Small intestine (tissue), 7 donors: ENCODE results near the gene NCOA7. TPM values are rescaled to one million over a fixed set of nuclear protein-coding genes. Genes with fewer than 3 reads are reported as not detected.
"Not testable (repeated sequence)": the region's sequence is repeated elsewhere in the genome, so short reads cannot be mapped to it uniquely, and the experiment has no call there.

Experiments
- DNase-seq, 2 donors: peaks; one replicate each; pipeline versions ENCODE4 v3.0.0 to v3.0.0-alpha.2; 2013
- FAIRE-seq: peaks from 2 replicates; lab custom pipeline; 2012; peaks lifted over from hg19 to GRCh38; lab: Jason Lieb, UNC
- H3K27ac ChIP-seq, 3 donors: one replicate each; pipeline ENCODE4 v1.5.1; 2013; ENCODE audit warnings: low read length in 2 of 3, mild to moderate bottlenecking in 2 of 3, control low read depth in 1 of 3, inconsistent platforms in 1 of 3, low read depth in 1 of 3, moderate library complexity in 1 of 3
- H3K27me3 ChIP-seq, 3 donors: one replicate each; pipeline ENCODE4 v1.6.1; 2013; ENCODE audit warnings: low read length in 3 of 3, inconsistent platforms in 1 of 3; ENCODE audit not compliant: control insufficient read depth in 3 of 3, insufficient read depth in 3 of 3
- H3K36me3 ChIP-seq, 3 donors: one replicate each; pipeline ENCODE4 v1.6.1; 2013; ENCODE audit warnings: low read length in 3 of 3, inconsistent platforms in 1 of 3, low read depth in 1 of 3, mild to moderate bottlenecking in 1 of 3, moderate library complexity in 1 of 3; ENCODE audit not compliant: control insufficient read depth in 3 of 3, insufficient read depth in 2 of 3
- H3K4me1 ChIP-seq, 3 donors: one replicate each; pipeline ENCODE4 v1.6.1; 2013; ENCODE audit warnings: low read length in 2 of 3, inconsistent platforms in 1 of 3, low read depth in 1 of 3, mild to moderate bottlenecking in 1 of 3, moderate library complexity in 1 of 3; ENCODE audit not compliant: control insufficient read depth in 3 of 3, insufficient read depth in 2 of 3
- H3K4me3 ChIP-seq, 3 donors: one replicate each; pipeline ENCODE4 v1.5.1; 2013; ENCODE audit warnings: low read length in 3 of 3, control low read depth in 1 of 3, inconsistent platforms in 1 of 3, low read depth in 1 of 3, mild to moderate bottlenecking in 1 of 3, moderate library complexity in 1 of 3
- H3K9me3 ChIP-seq, 2 donors: one replicate each; pipeline ENCODE4 v1.6.1; 2013; ENCODE audit warnings: low read depth in 1 of 2, low read length in 1 of 2; ENCODE audit not compliant: control insufficient read depth in 2 of 2, insufficient read depth in 1 of 2
- WGBS, 3 donors: extraction: QIAGEN DNeasy Blood & Tissue Kit; methylation state at CpG; one replicate each; pipeline ENCODE4 v1.1.7; 2013; 5-methylcytosine and 5-hydroxymethylcytosine counted together
- polyA plus RNA-seq, 4 donors: library from polyadenylated mRNA; stranded (reverse) in 3 of 4; unstranded in 1 of 4; fragments of 200-250 nt in 3 of 4; fragments of 120-200 nt in 1 of 4; gene quantifications; one replicate each; pipeline versions ENCODE4 v1.2.1 to v1.2.3, GENCODE V29; 2013
- donor health status: healthy with polysubstance abuse.
- donor health status: control.
- donor health status: control.
- donor health status: Bipolar disorder and iron deficiency.
- donor health status: healthy.

Gene NCOA7
- polyA plus RNA-seq, 4 donors, result 10.7 to 51.0 (median 26.8) TPM

DNA sequence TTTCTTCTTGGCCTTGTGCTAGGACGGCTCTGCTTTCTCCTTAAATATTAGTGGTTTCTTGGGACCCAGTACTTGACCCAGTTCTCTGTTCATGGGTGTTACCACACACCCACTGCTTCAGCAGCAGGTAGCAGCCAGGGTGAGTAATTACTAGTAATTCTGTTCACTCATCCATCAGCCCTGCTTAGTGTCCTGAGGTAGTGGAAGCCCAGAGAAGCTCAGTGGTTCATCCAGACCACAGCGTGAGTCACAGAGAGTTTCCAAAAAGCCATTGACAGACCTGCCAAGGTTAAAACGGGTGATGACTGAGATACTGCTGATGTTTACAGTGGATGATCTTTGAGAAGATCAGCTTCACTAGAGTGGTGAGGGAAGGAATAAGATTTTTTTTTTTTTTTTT, 114.1 kb downstream of the NCOA7 start:
- Histone ChIP-seq H3K27ac (no peak overlapping the region), H3K4me1 (peaks cover 0 to 7% (median 0%) of the 10 kb centered on the region in 3 donors), H3K4me3 (no peak overlapping the region), H3K27me3 (no peaks in the 10 kb centered on the region), H3K9me3 (peaks cover 0 to 8% of the 10 kb centered on the region in 2 donors), H3K36me3 (peaks cover 0 to 30% (median 2%) of the 10 kb centered on the region in 3 donors)
- FAIRE-seq, result no peak
- no peak for DNase-seq
- 74 to 87% (median 79%) methylated on average over 3 of the region's 3 CpGs for WGBS, 3 donors

DNA sequence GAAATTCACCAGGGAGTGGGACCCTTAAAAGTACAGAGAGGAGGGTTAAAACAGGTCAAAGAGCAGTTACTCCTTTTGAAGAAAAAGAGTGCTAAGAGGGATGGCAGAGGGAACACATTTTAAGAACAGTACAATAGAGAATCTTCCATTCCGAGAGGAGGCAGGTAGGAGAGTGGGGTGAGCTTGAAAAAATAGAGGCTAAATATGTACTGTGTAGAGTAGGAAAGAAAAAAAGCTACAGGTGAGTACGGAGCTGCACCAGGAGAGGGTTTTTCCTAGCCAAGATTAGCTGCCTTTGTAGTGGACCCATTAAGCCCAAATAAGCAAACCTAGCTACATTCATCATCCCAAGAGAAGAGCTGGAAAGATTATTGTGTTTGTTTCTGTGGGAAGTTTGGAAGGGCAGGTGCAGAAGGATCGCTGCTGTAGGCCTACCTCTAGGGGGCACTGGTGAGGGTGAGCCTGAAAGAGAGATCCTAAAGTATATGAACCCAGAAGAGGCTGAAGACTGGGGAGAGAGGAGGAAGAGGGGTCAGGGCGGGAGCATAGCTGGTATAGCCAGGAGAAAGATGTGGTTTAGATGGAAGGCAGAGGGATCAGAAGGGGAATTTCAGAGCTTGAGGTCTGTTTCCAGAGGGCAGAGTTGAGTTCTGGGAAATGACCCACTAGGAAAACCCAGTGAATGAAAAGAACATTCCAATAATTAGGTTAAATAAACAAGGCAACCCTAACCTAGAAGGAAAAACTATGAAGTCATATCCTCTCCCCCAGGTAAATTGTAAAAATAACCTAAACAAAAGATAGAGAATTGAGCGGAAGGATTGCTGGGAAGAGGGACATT, 115.6 kb downstream of the NCOA7 start:
- no peak overlapping the region for H3K27ac ChIP-seq
- H3K4me1 ChIP-seq, result peaks cover 0 to 10% (median 0%) of the 10 kb centered on the region in 3 donors
- 67 to 74% (median 67%) methylated on average over 5 of the region's 5 CpGs for WGBS, 3 donors
- H3K27me3 ChIP-seq, result no peaks in the 10 kb centered on the region
- peaks cover 0 to 28% (median 2%) of the 10 kb centered on the region in 3 donors for H3K36me3 ChIP-seq
- DNase-seq, result peak; percentile 58 to 61
- H3K4me3 ChIP-seq, result no peak overlapping the region
- FAIRE-seq, result no peak
- H3K9me3 ChIP-seq, result peaks cover 0 to 6% of the 10 kb centered on the region in 2 donors

DNA sequence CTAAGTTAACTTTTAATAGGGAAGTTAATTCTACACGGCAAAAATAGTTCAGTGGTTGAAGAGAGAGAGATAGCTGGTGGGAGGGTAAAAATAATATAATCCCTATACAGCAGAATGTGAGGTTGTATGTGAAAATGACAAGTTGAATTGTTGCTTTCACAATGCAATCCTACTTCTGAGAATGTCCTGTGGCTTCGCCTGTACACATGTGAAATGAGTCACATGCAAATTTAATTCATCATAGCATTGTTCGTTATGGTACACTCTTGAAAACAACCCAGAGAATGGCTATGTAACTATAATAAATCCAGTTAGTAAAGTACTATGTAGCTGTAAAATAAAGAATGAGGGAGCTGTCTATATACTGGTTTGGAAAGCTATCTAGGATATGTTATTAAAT, 119.8 kb downstream of the NCOA7 start:
- H3K27ac ChIP-seq, result peak overlapping the region in 2 of 3 donors; percentile 20 to 87
- no peak for FAIRE-seq
- WGBS, 3 donors, result 31 to 44% (median 36%) methylated on average over 3 of the region's 3 CpGs

GRCh38 chr6:125911051-125911451, 120.3 kb downstream of the NCOA7 start:
- Histone ChIP-seq H3K4me1 (peaks cover 4 to 40% (median 9%) of the 10 kb centered on the region in 3 donors), H3K36me3 (peaks cover 0 to 11% (median 0%) of the 10 kb centered on the region in 3 donors), H3K27ac (peak overlapping the region in 2 of 3 donors; percentile 24 to 87)
- WGBS, 3 donors, result 21 to 54% (median 34%) methylated on average over 4 of the region's 4 CpGs
- not testable (repeated sequence) for H3K9me3 ChIP-seq, FAIRE-seq, H3K4me3 ChIP-seq, H3K27me3 ChIP-seq
- peak; percentile 71 to 77 for DNase-seq

More for the DNA sequence above, 119.8 kb downstream of the NCOA7 start:
- Histone ChIP-seq H3K27me3 (no peaks in the 10 kb centered on the region), H3K36me3 (peaks cover 0 to 8% (median 0%) of the 10 kb centered on the region in 3 donors), H3K4me1 (peaks cover 4 to 40% (median 9%) of the 10 kb centered on the region in 3 donors), H3K9me3 (no peaks in the 10 kb centered on the region), H3K4me3 (no peak overlapping the region)
- DNase-seq, result peak; percentile 33 to 56

DNA sequence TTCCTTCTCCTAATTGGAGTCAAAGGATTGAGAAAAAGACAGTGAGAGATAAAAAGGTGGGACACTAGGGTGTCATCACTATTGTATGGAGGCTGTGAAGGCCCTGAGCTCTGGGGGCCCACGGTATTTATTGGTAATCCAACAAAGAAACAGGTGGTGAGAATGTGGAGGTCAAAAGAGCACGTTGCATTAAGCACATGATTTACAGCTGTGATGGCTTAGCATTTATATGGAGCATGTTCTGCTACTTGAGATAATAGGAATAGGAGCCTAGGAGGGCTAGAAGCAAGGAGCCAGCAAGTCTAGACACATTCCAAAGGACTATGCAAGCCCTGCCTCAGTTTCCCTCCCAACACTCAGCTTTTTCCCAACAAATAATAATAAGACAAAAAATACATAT, 121.7 kb downstream of the NCOA7 start:
- not testable (repeated sequence) for FAIRE-seq, H3K4me3 ChIP-seq, H3K9me3 ChIP-seq, DNase-seq, H3K27me3 ChIP-seq
- Histone ChIP-seq H3K36me3 (peaks cover 4 to 14% (median 5%) of the 10 kb centered on the region in 3 donors), H3K27ac (peak overlapping the region in 1 of 3 donors; percentile 87), H3K4me1 (peaks cover 4 to 43% (median 9%) of the 10 kb centered on the region in 3 donors)
- 16 to 55% (median 39%) methylated on average over 2 of the region's 2 CpGs for WGBS, 3 donors

DNA sequence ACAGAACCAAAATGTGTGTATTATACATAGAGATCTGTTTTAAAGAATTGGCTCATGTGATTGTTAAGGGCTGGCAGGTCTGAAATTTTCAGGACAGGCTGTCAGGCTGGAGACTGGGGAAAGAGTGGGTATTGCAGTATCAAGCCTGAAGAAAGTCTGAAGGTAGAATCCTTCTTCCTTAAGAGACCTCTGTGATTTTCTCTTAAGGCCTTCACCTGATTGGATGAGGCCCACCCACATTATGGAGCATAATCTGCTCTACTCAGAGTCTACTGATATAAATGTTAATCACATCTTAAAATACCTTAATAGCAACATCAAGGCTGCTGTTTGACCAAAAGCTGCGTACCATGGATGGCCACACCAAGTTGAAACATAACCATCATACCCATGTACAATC, 122.4 kb downstream of the NCOA7 start:
- DNase-seq, result no peak
- no peak for FAIRE-seq
- H3K4me1 ChIP-seq, result peaks cover 4 to 44% (median 9%) of the 10 kb centered on the region in 3 donors
- H3K9me3 ChIP-seq, result no peaks in the 10 kb centered on the region
- H3K4me3 ChIP-seq, result no peak overlapping the region
- WGBS, 3 donors, result 90 to 100% (median 96%) methylated on average over 1 of the region's 1 CpG
- H3K27me3 ChIP-seq, result no peaks in the 10 kb centered on the region
- peaks cover 4 to 16% (median 5%) of the 10 kb centered on the region in 3 donors for H3K36me3 ChIP-seq
- peak overlapping the region in 1 of 3 donors; percentile 87 for H3K27ac ChIP-seq

GRCh38 chr6:125913864-125914351, 123.1 kb downstream of the NCOA7 start:
- Histone ChIP-seq H3K27me3 (no peaks in the 10 kb centered on the region), H3K4me3 (no peak overlapping the region), H3K27ac (peak overlapping the region in 2 of 3 donors; percentile 48 to 87), H3K4me1 (peaks cover 4 to 51% (median 9%) of the 10 kb centered on the region in 3 donors), H3K36me3 (peaks cover 4 to 18% (median 5%) of the 10 kb centered on the region in 3 donors), H3K9me3 (no peaks in the 10 kb centered on the region)
- FAIRE-seq (peak; percentile 94), DNase-seq (peak; percentile 93 to 99)
- 5 to 40% (median 33%) methylated on average over 5 of the region's 5 CpGs for WGBS, 3 donors

DNA sequence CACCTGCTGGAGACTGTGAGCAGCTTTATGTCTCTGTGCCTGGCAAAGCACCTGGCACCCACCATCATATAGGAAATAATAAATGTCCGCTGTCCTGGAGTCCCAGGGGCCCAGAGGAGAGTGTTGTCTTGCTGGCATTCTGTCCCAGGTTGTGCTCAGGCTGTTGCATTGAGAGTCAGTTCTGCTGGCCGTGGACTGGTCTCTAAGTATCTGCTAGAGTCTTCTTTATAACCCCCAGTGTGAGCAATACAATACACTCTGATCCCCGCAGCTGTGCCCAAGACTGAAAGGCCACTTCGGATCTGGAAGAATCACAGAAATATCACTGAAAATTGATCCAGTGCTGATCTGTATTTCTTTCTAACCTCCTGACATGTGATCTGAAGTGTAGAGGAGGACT, 127.5 kb downstream of the NCOA7 start:
- H3K36me3 ChIP-seq, result peaks cover 4 to 31% (median 12%) of the 10 kb centered on the region in 3 donors

More for the DNA sequence above, 127.5 kb downstream of the NCOA7 start:
- WGBS, 3 donors, result 15 to 56% (median 43%) methylated on average over 4 of the region's 4 CpGs
- H3K4me3 ChIP-seq, result no peak overlapping the region
- H3K4me1 ChIP-seq, result peaks cover 4 to 37% (median 5%) of the 10 kb centered on the region in 3 donors
- no peaks in the 10 kb centered on the region for H3K27me3 ChIP-seq
- no peaks in the 10 kb centered on the region for H3K9me3 ChIP-seq
- no peak for DNase-seq
- FAIRE-seq, result no peak
- H3K27ac ChIP-seq, result peak overlapping the region; percentile 89 to 98 (median 93)
